ENCODE measurements around the gene NUDT4B.
"Not testable (repeated sequence)": the region's sequence is repeated elsewhere in the genome, so short reads cannot be mapped to it uniquely, and the experiment has no call there.

Gene NUDT4B

GRCh38 chr1:148775263-148775662 is 26.7 kb downstream of the NUDT4B start:
- in situ Hi-C loops (cut with MboI; ENCODE audit: low pct_unique_long_range_greater_than_20kb, low sequenced_read_pairs); DNase-seq: not testable (repeated sequence)

- in situ Hi-C loops (cut with MboI; ENCODE audit: low pct_unique_long_range_greater_than_20kb, low sequenced_read_pairs); DNase-seq: not testable (repeated sequence)
Observed at GRCh38 chr1:148777649-148778048, 29.1 kb downstream of the NUDT4B start.

- DNase-seq; in situ Hi-C loops (cut with MboI; ENCODE audit: low pct_unique_long_range_greater_than_20kb, low sequenced_read_pairs): not testable (repeated sequence)
Observed at GRCh38 chr1:148780404-148780803, 31.8 kb downstream of the NUDT4B start.

GRCh38 chr1:148791543-148792099 is 43.0 kb downstream of the NUDT4B start:
- DNase-seq; in situ Hi-C loops (cut with MboI; ENCODE audit: low pct_unique_long_range_greater_than_20kb, low sequenced_read_pairs): not testable (repeated sequence)

GRCh38 chr1:148793762-148794332 is 45.3 kb downstream of the NUDT4B start:
- in situ Hi-C loops (cut with MboI; ENCODE audit: low pct_unique_long_range_greater_than_20kb, low sequenced_read_pairs); DNase-seq: not testable (repeated sequence)
